HS-5 (cell line): Measurements from ENCODE around the gene GRHL3.

Experiments
- DNase-seq: peaks from one replicate; pipeline ENCODE4 v3.0.0-alpha.2; 2012; ENCODE audit warnings: low read depth

Gene GRHL3

GRCh38 chr1:24344090-24344742 is 25.1 kb downstream of the GRHL3 start:
- no peak for DNase-seq

- DNase-seq = no peak
Observed at GRCh38 chr1:24345334-24345733, 26.2 kb downstream of the GRHL3 start.

- DNase-seq = no peak
Observed at GRCh38 chr1:24347159-24347934, 28.2 kb downstream of the GRHL3 start.

- DNase-seq = no peak
Observed at GRCh38 chr1:24348196-24348595, 29.0 kb downstream of the GRHL3 start.

GRCh38 chr1:24349891-24350290 is 30.7 kb downstream of the GRHL3 start:
- no peak for DNase-seq

GRCh38 chr1:24351247-24351646 is 32.1 kb downstream of the GRHL3 start:
- no peak for DNase-seq

GRCh38 chr1:24351918-24352627 is 32.9 kb downstream of the GRHL3 start:
- DNase-seq = peak; percentile 14

GRCh38 chr1:24353292-24353891 is 34.2 kb downstream of the GRHL3 start:
- DNase-seq = no peak

- DNase-seq = no peak
Observed at GRCh38 chr1:24355466-24355865, 36.3 kb downstream of the GRHL3 start.

- DNase-seq = no peak
Observed at GRCh38 chr1:24357038-24357437, 37.9 kb downstream of the GRHL3 start.

- no peak for DNase-seq
Observed at GRCh38 chr1:24360681-24361080, 41.5 kb downstream of the GRHL3 start.

- no peak for DNase-seq
Observed at GRCh38 chr1:24361811-24362210, 42.7 kb downstream of the GRHL3 start.

GRCh38 chr1:24362396-24362795 is 43.2 kb downstream of the GRHL3 start:
- no peak for DNase-seq

- DNase-seq = peak; percentile 42
Observed at GRCh38 chr1:24362982-24363614, 43.9 kb downstream of the GRHL3 start.

- no peak for DNase-seq
Observed at GRCh38 chr1:24363994-24364393, 44.8 kb downstream of the GRHL3 start.

- no peak for DNase-seq
Observed at GRCh38 chr1:24364605-24364974, 45.4 kb downstream of the GRHL3 start.

- DNase-seq = peak; percentile 77
Observed at GRCh38 chr1:24364975-24365678, 46.0 kb downstream of the GRHL3 start.

- no peak for DNase-seq
Observed at GRCh38 chr1:24366707-24367106, 47.5 kb downstream of the GRHL3 start.

GRCh38 chr1:24369199-24369598 is 50.0 kb downstream of the GRHL3 start:
- DNase-seq = no peak

- no peak for DNase-seq
Observed at GRCh38 chr1:24369801-24370200, 50.6 kb downstream of the GRHL3 start.

GRCh38 chr1:24373044-24373443 is 53.9 kb downstream of the GRHL3 start:
- DNase-seq = no peak

- DNase-seq = no peak
Observed at GRCh38 chr1:24373710-24374109, 54.6 kb downstream of the GRHL3 start.
